Endothelial cell of umbilical vein (primary cell): ENCODE measurements around the gene THSD4. TPM values are rescaled to one million over a fixed set of nuclear protein-coding genes. Genes with fewer than 3 reads are reported as not detected.

ENCODE experiments used
- BruUV-seq: library from RNA; stranded (reverse); fragments of 400-500 nt; replicated peaks from 2 replicates; lab custom pipeline; 2021; lab: Mats Ljungman, UMichigan
- CTCF ChIA-PET: fragments of 300-600, 350-600 bp; sonication (Branson Sonifier 250); formaldehyde crosslinking; loops from one replicate; lab custom pipeline; 2021; ENCODE audit warnings: antibody characterized with exemption, inconsistent platforms; lab: Charles Lee
- POLR2A ChIA-PET: fragments of 300-600, 350-600 bp; sonication (Branson Sonifier 250); formaldehyde crosslinking; loops from one replicate; lab custom pipeline; 2021; ENCODE audit warnings: antibody characterized with exemption, inconsistent platforms; lab: Charles Lee
- DNase-seq: peaks from one replicate; pipeline ENCODE4 v3.0.0-alpha.2; 2011; ENCODE audit warnings: low read depth, low spot score
- FAIRE-seq: peaks from 2 replicates; lab custom pipeline; 2011; peaks lifted over from hg19 to GRCh38; lab: Jason Lieb, UNC
- H2AFZ ChIP-seq: 2 replicates; pipeline ENCODE4 v1.6.0; 2012; ENCODE audit warnings: low read depth, low read length, control low read depth, inconsistent platforms
- H3K27ac ChIP-seq: 2 replicates; pipeline ENCODE4 v1.5.1; 2011; ENCODE audit warnings: low read depth, mild to moderate bottlenecking, control low read depth, low read length, moderate library complexity; ENCODE audit not compliant: insufficient read depth
- H3K27me3 ChIP-seq, 2 experiments: 2 replicates each; pipeline versions ENCODE4 v1.6.0 to v1.6.1; 2011; ENCODE audit warnings: low read length in 2 of 2, mixed read lengths in 1 of 2; ENCODE audit not compliant: control insufficient read depth in 2 of 2, insufficient read depth in 2 of 2
- H3K36me3 ChIP-seq, 2 experiments: 2 replicates in 1 of 2; 3 replicates in 1 of 2; pipeline ENCODE4 v1.5.1; 2011; ENCODE audit warnings: low read length in 2 of 2, mild to moderate bottlenecking in 1 of 2, moderate library complexity in 1 of 2; ENCODE audit not compliant: control insufficient read depth in 2 of 2, insufficient read depth in 2 of 2; ENCODE audit errors: extremely low read depth in 1 of 2
- H3K4me1 ChIP-seq: 3 replicates; pipeline ENCODE4 v1.5.1; 2011; ENCODE audit warnings: mild to moderate bottlenecking, low read length; ENCODE audit not compliant: control insufficient read depth, insufficient read depth; ENCODE audit errors: extremely low read depth
- H3K4me2 ChIP-seq: 2 replicates; pipeline ENCODE4 v1.6.1; 2011; ENCODE audit warnings: low read length, control low read depth, mixed read lengths; ENCODE audit not compliant: insufficient read depth
- H3K4me3 ChIP-seq, 3 experiments: fragments of 200-600 bp in 1 of 3; sonication (generic), shearing (Covaris generic) in 1 of 3; replicated peaks in 1 of 3; 2 replicates each; pipeline ENCODE4 v1.5.1; 2011 to 2016; ENCODE audit warnings: control low read depth in 3 of 3, low read length in 3 of 3, mild to moderate bottlenecking in 2 of 3, inconsistent platforms in 1 of 3, low read depth in 1 of 3, moderate library complexity in 1 of 3; ENCODE audit not compliant: insufficient read depth in 1 of 3
- H3K79me2 ChIP-seq: 2 replicates; pipeline ENCODE4 v1.6.0; 2012; ENCODE audit warnings: low read length, inconsistent platforms; ENCODE audit not compliant: control insufficient read depth, insufficient read depth
- H3K9ac ChIP-seq: replicated peaks from 2 replicates; pipeline ENCODE3; 2011; ENCODE audit warnings: low read length, control low read depth; ENCODE audit not compliant: insufficient read depth; ENCODE audit errors: extremely low read depth
- H3K9me1 ChIP-seq: replicated peaks from 3 replicates; pipeline ENCODE4 v1.6.0; 2011; ENCODE audit warnings: mild to moderate bottlenecking, low read length; ENCODE audit not compliant: control insufficient read depth, insufficient read depth; ENCODE audit errors: extremely low read depth
- H3K9me3 ChIP-seq: replicated peaks from 2 replicates; pipeline ENCODE4 v1.5.1; 2012; ENCODE audit warnings: low read length, inconsistent platforms; ENCODE audit not compliant: control insufficient read depth, insufficient read depth
- H4K20me1 ChIP-seq: replicated peaks from 2 replicates; pipeline ENCODE3; 2011; ENCODE audit warnings: mild to moderate bottlenecking, low read length; ENCODE audit not compliant: control insufficient read depth, insufficient read depth; ENCODE audit errors: extremely low read depth
- CTCF ChIP-seq, 2 donors: IDR thresholded peaks; 1 replicate in 1 of 2; 2 replicates in 1 of 2; pipeline ENCODE4 v1.5.1; 2011; ENCODE audit warnings: low read length in 2 of 2, mild to moderate bottlenecking in 2 of 2, moderate library complexity in 2 of 2, control low read depth in 1 of 2, inconsistent platforms in 1 of 2, low read depth in 1 of 2; ENCODE audit not compliant: insufficient read depth in 1 of 2; ENCODE audit errors: extremely low read depth in 1 of 2
- EZH2 ChIP-seq: IDR thresholded peaks from 2 replicates; pipeline ENCODE4 v1.6.1; 2012; ENCODE audit warnings: borderline replicate concordance, low read depth, mild to moderate bottlenecking, moderate library complexity, low read length, inconsistent platforms; ENCODE audit not compliant: severe bottlenecking
- FOS ChIP-seq: IDR thresholded peaks from 2 replicates; pipeline ENCODE4 v1.6.1; 2011; ENCODE audit warnings: mild to moderate bottlenecking, low read length, moderate library complexity, borderline replicate concordance; ENCODE audit not compliant: insufficient read depth
- GATA2 ChIP-seq: IDR thresholded peaks from 2 replicates; pipeline ENCODE4 v1.7.0; 2011; ENCODE audit warnings: low read depth, mild to moderate bottlenecking, moderate library complexity, mixed read lengths, low read length; ENCODE audit not compliant: insufficient read length, insufficient read depth
- JUN ChIP-seq: IDR thresholded peaks from 2 replicates; pipeline ENCODE4 v1.6.1; 2011; ENCODE audit warnings: borderline replicate concordance, low read depth; ENCODE audit not compliant: insufficient read length, insufficient read depth
- MAX ChIP-seq: IDR thresholded peaks from 2 replicates; pipeline ENCODE4 v1.6.1; 2011; ENCODE audit not compliant: insufficient read depth, insufficient read length
- MYC ChIP-seq: IDR thresholded peaks from one replicate; pipeline ENCODE4 v1.6.1; 2011; ENCODE audit warnings: mild to moderate bottlenecking, low read depth, low read length
- POLR2A ChIP-seq: IDR thresholded peaks from 2 replicates; pipeline ENCODE4 v1.6.1; 2012; ENCODE audit warnings: low read depth, mild to moderate bottlenecking, control low read depth, low read length
- POLR2AphosphoS5 ChIP-seq: IDR thresholded peaks from 2 replicates; pipeline ENCODE4 v1.6.1; 2012; ENCODE audit warnings: low read depth, mild to moderate bottlenecking, control low read depth, low read length, moderate library complexity; ENCODE audit not compliant: insufficient read depth
- dilution Hi-C: fragments of 300-500 bp; cut with MboI; formaldehyde crosslinking; loops from one replicate; pipeline ENCODE4 v1.15.0; 2019; ENCODE audit warnings: low sequenced_read_pairs; ENCODE audit not compliant: extremely low pct_ligation_motif_present
- intact Hi-C: fragments of 100-400 bp; cut with micrococcal nuclease; formaldehyde crosslinking; loops from one replicate; pipeline ENCODE4 v1.10.0; 2022
- polyA plus RNA-seq, 4 experiments: library from polyadenylated mRNA; depleted of rRNA in 3 of 4; stranded (reverse) in 3 of 4; unstranded in 1 of 4; fragments of >200 nt; gene quantifications; 2 replicates each; pipeline versions ENCODE4 v1.2.1 to v1.2.3, GENCODE V29; 2011 to 2012; ENCODE audit warnings: missing spikeins in 1 of 4
- total RNA-seq: library from RNA; stranded (reverse); gene quantifications from 2 replicates; pipeline ENCODE4 v1.2.3, GENCODE V29; 2021

The THSD4 gene
- total and polyA plus RNA-seq, 2 donors (not counting 3 experiments of a cell fraction or from before 2014, with no cell fraction given): 9.9 to 25.4 TPM

- H3K27me3 ChIP-seq: no peaks in the 10 kb centered on the region
- no peaks in the 10 kb centered on the region for H3K9me3 ChIP-seq
- dilution Hi-C loops (no loop called here), intact Hi-C loops (no loop called here)
- H3K36me3 ChIP-seq: no peaks in the 10 kb centered on the region
- H3K27ac ChIP-seq: no peak overlapping the region
- peaks cover 15% of the 10 kb centered on the region for H3K4me1 ChIP-seq
- H3K9me1 ChIP-seq: no peaks in the 10 kb centered on the region
- H3K79me2 ChIP-seq: no peaks in the 10 kb centered on the region
- no peak for FAIRE-seq
- BruUV-seq: no TSS peak
- no peaks in the 10 kb centered on the region for H4K20me1 ChIP-seq
- no peak for DNase-seq
- TF ChIP-seq POLR2AphosphoS5 (no peak), EZH2 (no peak), POLR2A (no peak), MAX (no peak), FOS (no peak), GATA2 (no peak), JUN (no peak), CTCF (IDR thresholded peaks at IDR 0.05; ENCODE audit: extremely low read depth in 1 of 2, insufficient read depth in 1 of 2, low read depth in 1 of 2, low read length in 2 of 2) (no peak), MYC (no peak)
- ChIA-PET POLR2A (no interaction called here), CTCF (interaction anchor here (0.8 to 1.4 kb wide), 7 partner anchors 11 to 478 kb away, joined by 3 to 8 read pairs (median 4); no protein-coding TSS in a partner anchor)
- no peak overlapping the region for H3K9ac ChIP-seq
- H2AFZ ChIP-seq: no peak overlapping the region
- H3K4me3 ChIP-seq: no peak overlapping the region
- no peak overlapping the region for H3K4me2 ChIP-seq
Observed at GRCh38 chr15:71678191-71678590, 562.9 kb downstream of the THSD4 start.
